ENCODE data around the gene FAM110D.

The FAM110D gene

GRCh38 chr1:26129778-26130177, 29.1 kb upstream of the FAM110D start:
- DNase-seq (ENCODE audit: low read depth), result no peak

GRCh38 chr1:26130695-26131094, 28.2 kb upstream of the FAM110D start:
- no peak for DNase-seq (ENCODE audit: low read depth)

- DNase-seq (ENCODE audit: low read depth), result no peak
Observed at GRCh38 chr1:26132128-26132833, 26.6 kb upstream of the FAM110D start.

- no peak for DNase-seq (ENCODE audit: low read depth)
Observed at GRCh38 chr1:26132834-26133167, 26.1 kb upstream of the FAM110D start.

- DNase-seq (ENCODE audit: low read depth), result no peak
Observed at GRCh38 chr1:26134466-26134865, 24.4 kb upstream of the FAM110D start.

- no peak for DNase-seq (ENCODE audit: low read depth)
Observed at GRCh38 chr1:26138974-26139558, 19.8 kb upstream of the FAM110D start.

- no peak for DNase-seq (ENCODE audit: low read depth)
Observed at GRCh38 chr1:26142159-26142558, 16.7 kb upstream of the FAM110D start.

GRCh38 chr1:26145041-26145959, 13.6 kb upstream of the FAM110D start:
- DNase-seq (ENCODE audit: low read depth), result peak; percentile 72

- DNase-seq (ENCODE audit: low read depth), result no peak
Observed at GRCh38 chr1:26145960-26146294, 13.0 kb upstream of the FAM110D start.

GRCh38 chr1:26148887-26149286, 10.0 kb upstream of the FAM110D start:
- no peak for DNase-seq (ENCODE audit: low read depth)

GRCh38 chr1:26153966-26154532, 4.8 kb upstream of the FAM110D start:
- DNase-seq (ENCODE audit: low read depth), result no peak

GRCh38 chr1:26154750-26155149, 4.1 kb upstream of the FAM110D start:
- DNase-seq (ENCODE audit: low read depth), result no peak

- no peak for DNase-seq (ENCODE audit: low read depth)
Observed at GRCh38 chr1:26155370-26156284, 3.3 kb upstream of the FAM110D start.

- no peak for DNase-seq (ENCODE audit: low read depth)
Observed at GRCh38 chr1:26156285-26157038, 2.4 kb upstream of the FAM110D start.

GRCh38 chr1:26158271-26158907, 490 bp upstream of the FAM110D start:
- DNase-seq (ENCODE audit: low read depth), result no peak

GRCh38 chr1:26159743-26160039, 812 bp downstream of the FAM110D start:
- DNase-seq (ENCODE audit: low read depth), result no peak

- no peak for DNase-seq (ENCODE audit: low read depth)
Observed at GRCh38 chr1:26160527-26161414, 1.9 kb downstream of the FAM110D start.

- DNase-seq (ENCODE audit: low read depth), result no peak
Observed at GRCh38 chr1:26161415-26162219, 2.7 kb downstream of the FAM110D start.

GRCh38 chr1:26162220-26162709, 3.4 kb downstream of the FAM110D start:
- DNase-seq (ENCODE audit: low read depth), result no peak

All from stromal cell of bone marrow (primary cell).